Rectal smooth muscle tissue (tissue), 1 donor: ENCODE results near the gene CTNNA3.

ENCODE experiments used
- H3K27ac ChIP-seq: one replicate; pipeline ENCODE4 v1.7.0; 2013; ENCODE audit warnings: low read depth, low read length, inconsistent platforms
- H3K27me3 ChIP-seq: one replicate; pipeline ENCODE4 v1.7.0; 2013; ENCODE audit warnings: low read length; ENCODE audit not compliant: control insufficient read depth, insufficient read depth
- H3K36me3 ChIP-seq: one replicate; pipeline ENCODE4 v1.7.0; 2013; ENCODE audit warnings: low read length; ENCODE audit not compliant: control insufficient read depth, insufficient read depth
- H3K4me1 ChIP-seq: one replicate; pipeline ENCODE4 v1.7.0; 2013; ENCODE audit warnings: low read length; ENCODE audit not compliant: control insufficient read depth, insufficient read depth
- H3K4me3 ChIP-seq: one replicate; pipeline ENCODE4 v1.7.0; 2013; ENCODE audit warnings: low read length
- H3K9ac ChIP-seq: one replicate; pipeline ENCODE4 v1.7.0; 2013; ENCODE audit warnings: low read length

CTNNA3 gene

GRCh38 chr10:65864529-65864928 lies 1831.5 kb downstream of the CTNNA3 start:
- no peaks in the 10 kb centered on the region for H3K4me1 ChIP-seq
- no peak overlapping the region for H3K4me3 ChIP-seq
- H3K36me3 ChIP-seq: no peaks in the 10 kb centered on the region
- no peak overlapping the region for H3K9ac ChIP-seq
- H3K27ac ChIP-seq: no peak overlapping the region
- H3K27me3 ChIP-seq: no peaks in the 10 kb centered on the region

- Histone ChIP-seq H3K4me3 (no peak overlapping the region), H3K27ac (no peak overlapping the region), H3K27me3 (no peaks in the 10 kb centered on the region), H3K9ac (no peak overlapping the region), H3K36me3 (no peaks in the 10 kb centered on the region), H3K4me1 (no peaks in the 10 kb centered on the region)
Measured at GRCh38 chr10:65864036-65864435, 1832.0 kb downstream of the CTNNA3 start.
